K562 (cell line): ENCODE data around the gene PDIA4. TPM values are rescaled to one million over a fixed set of nuclear protein-coding genes. Genes with fewer than 3 reads are reported as not detected.
A peak's percentile ranks its signal among the peaks of the same experiment; 100 is the strongest.

Experiments
- E2F4 ChIP-seq: sonication (generic); formaldehyde crosslinking; IDR thresholded peaks from 2 replicates; pipeline ENCODE4 v1.8.0; 2022; ENCODE audit warnings: mild to moderate bottlenecking, low read depth, missing genetic modification reagents
- HCFC1 ChIP-seq: IDR thresholded peaks from 2 replicates; pipeline ENCODE4 v1.6.1; 2012; ENCODE audit warnings: low read depth, low read length, improper control_type of control experiment
- HMGN3 ChIP-seq: IDR thresholded peaks from 2 replicates; pipeline ENCODE4 v1.6.1; 2011; ENCODE audit warnings: borderline replicate concordance, low read depth, mild to moderate bottlenecking, mixed read lengths, low read length; ENCODE audit not compliant: insufficient read length; ENCODE audit errors: extremely low read depth
- MAFG ChIP-seq: fragments of 450-650 bp; conservative IDR thresholded peaks from 2 replicates; pipeline ENCODE4 v1.6.1; 2016; ENCODE audit warnings: missing genetic modification characterization, missing compliant biosample characterization
- MTF1 ChIP-seq: fragments of 250-450 bp; sonication (Bioruptor Pico); IDR thresholded peaks from 2 replicates; pipeline ENCODE4 v1.9.0; 2021; ENCODE audit warnings: moderate library complexity, mild to moderate bottlenecking, inconsistent platforms, borderline replicate concordance
- NBN ChIP-seq: fragments of 450-650 bp; IDR thresholded peaks from 2 replicates; pipeline ENCODE4 v1.6.1; 2016; ENCODE audit warnings: low read depth, mild to moderate bottlenecking
- PKNOX1 ChIP-seq: fragments of 450-650 bp; IDR thresholded peaks from 2 replicates; pipeline ENCODE4 v1.6.1; 2016
- TCF15 ChIP-seq: fragments of 250-450 bp; sonication (Bioruptor Pico); IDR thresholded peaks from 2 replicates; pipeline ENCODE4 v1.8.0; 2022; ENCODE audit warnings: moderate library complexity, mild to moderate bottlenecking, inconsistent platforms
- ZNF134 ChIP-seq: fragments of 250-450 bp; sonication (Bioruptor Pico); conservative IDR thresholded peaks from 2 replicates; pipeline ENCODE4 v1.4.0; 2020
- ZNF324 ChIP-seq: fragments of 250-450 bp; sonication (Bioruptor Pico); IDR thresholded peaks from 2 replicates; pipeline ENCODE4 v1.4.0; 2020; ENCODE audit warnings: mild to moderate bottlenecking
- polyA plus RNA-seq, 8 experiments: library from polyadenylated mRNA; depleted of rRNA in 4 of 8; stranded (reverse) in 5 of 8; unstranded in 3 of 8; fragments of >200 nt; fragmentation: Nextera tagmentation in 2 of 8; fragmentation: Illumina TruSeq in 1 of 8; extraction: Ambion mirVana in 2 of 8; extraction: Trizol in 1 of 8; gene quantifications; 2 replicates each; pipeline versions ENCODE4 v1.2.1 to v1.2.3, GENCODE V29; 2011 to 2014; ENCODE audit warnings: inconsistent platforms in 1 of 8, missing spikeins in 1 of 8
- total RNA-seq, 7 experiments: library from RNA; depleted of rRNA in 6 of 7; stranded (reverse); fragments of >200 nt in 6 of 7; fragmentation: Illumina TruSeq in 2 of 7; extraction: Trizol in 2 of 7; gene quantifications; 2 replicates each; pipeline versions ENCODE4 v1.2.1 to v1.2.3, GENCODE V29; 2011 to 2021; ENCODE audit warnings: low replicate concordance in 1 of 7
- TF ChIP-seq, protein P1 (sequence below): sonication (generic); formaldehyde crosslinking; IDR thresholded peaks from 2 replicates; pipeline ENCODE4 v1.8.0; 2022; ENCODE audit warnings: mild to moderate bottlenecking, missing genetic modification reagents, borderline replicate concordance

The PDIA4 gene
- total and polyA plus RNA-seq, 9 of the 15 experiments (the other 6 are each of a cell fraction or from before 2014, with no cell fraction given) = 9.1 to 175 (median 146) TPM

DNA sequence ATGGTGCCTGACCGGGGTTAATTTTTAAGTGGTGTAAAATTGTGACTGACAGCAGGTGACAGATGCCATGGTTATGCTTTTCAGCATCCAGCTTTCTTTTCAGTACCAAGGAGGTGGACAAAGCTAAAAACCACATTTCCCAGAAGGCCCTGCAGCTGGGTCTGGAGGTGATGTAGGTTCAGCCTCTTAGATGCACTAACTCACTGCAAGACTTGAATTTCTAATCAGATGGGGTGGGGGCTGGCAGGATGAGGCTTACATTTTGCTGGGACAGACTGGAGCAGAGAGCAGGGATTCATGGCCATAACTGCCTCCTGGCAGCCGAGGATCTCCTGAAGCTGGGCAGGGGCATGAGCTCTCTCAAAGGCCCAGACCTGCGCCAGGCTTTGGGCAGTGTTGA is 52.4 kb downstream of the PDIA4 start (continued):
- TF ChIP-seq HCFC1 (peak; percentile 83), ZNF134 (no peak), HMGN3 (no peak), E2F4 (CRISPR knock-in tag) (no peak), TCF15 (CRISPR knock-in tag) (no peak), PKNOX1 (peak; percentile 68), NBN (no peak), ZNF324 (no peak), MTF1 (no peak), MAFG (tag) (no peak)
- TF ChIP-seq, protein P1, sequence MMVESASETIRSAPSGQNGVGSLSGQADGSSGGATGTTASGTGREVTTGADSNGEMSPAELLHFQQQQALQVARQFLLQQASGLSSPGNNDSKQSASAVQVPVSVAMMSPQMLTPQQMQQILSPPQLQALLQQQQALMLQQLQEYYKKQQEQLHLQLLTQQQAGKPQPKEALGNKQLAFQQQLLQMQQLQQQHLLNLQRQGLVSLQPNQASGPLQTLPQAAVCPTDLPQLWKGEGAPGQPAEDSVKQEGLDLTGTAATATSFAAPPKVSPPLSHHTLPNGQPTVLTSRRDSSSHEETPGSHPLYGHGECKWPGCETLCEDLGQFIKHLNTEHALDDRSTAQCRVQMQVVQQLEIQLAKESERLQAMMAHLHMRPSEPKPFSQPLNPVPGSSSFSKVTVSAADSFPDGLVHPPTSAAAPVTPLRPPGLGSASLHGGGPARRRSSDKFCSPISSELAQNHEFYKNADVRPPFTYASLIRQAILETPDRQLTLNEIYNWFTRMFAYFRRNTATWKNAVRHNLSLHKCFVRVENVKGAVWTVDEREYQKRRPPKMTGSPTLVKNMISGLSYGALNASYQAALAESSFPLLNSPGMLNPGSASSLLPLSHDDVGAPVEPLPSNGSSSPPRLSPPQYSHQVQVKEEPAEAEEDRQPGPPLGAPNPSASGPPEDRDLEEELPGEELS = no peak
